HG02943 (cell line): Measurements from ENCODE around the gene OR56A1.
"Not testable (repeated sequence)": the region's sequence is repeated elsewhere in the genome, so short reads cannot be mapped to it uniquely, and the experiment has no call there.

Source experiments
- ATAC-seq: cut with Tn5 transposase; IDR thresholded peaks from one replicate; pipeline ENCODE4 v1.9.1; 2021; ENCODE audit warnings: mild to moderate bottlenecking, low read depth, moderate library complexity; ENCODE audit not compliant: unreplicated experiment

The OR56A1 gene, protein sequence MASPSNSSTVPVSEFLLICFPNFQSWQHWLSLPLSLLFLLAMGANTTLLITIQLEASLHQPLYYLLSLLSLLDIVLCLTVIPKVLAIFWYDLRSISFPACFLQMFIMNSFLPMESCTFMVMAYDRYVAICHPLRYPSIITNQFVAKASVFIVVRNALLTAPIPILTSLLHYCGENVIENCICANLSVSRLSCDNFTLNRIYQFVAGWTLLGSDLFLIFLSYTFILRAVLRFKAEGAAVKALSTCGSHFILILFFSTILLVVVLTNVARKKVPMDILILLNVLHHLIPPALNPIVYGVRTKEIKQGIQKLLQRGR

DNA sequence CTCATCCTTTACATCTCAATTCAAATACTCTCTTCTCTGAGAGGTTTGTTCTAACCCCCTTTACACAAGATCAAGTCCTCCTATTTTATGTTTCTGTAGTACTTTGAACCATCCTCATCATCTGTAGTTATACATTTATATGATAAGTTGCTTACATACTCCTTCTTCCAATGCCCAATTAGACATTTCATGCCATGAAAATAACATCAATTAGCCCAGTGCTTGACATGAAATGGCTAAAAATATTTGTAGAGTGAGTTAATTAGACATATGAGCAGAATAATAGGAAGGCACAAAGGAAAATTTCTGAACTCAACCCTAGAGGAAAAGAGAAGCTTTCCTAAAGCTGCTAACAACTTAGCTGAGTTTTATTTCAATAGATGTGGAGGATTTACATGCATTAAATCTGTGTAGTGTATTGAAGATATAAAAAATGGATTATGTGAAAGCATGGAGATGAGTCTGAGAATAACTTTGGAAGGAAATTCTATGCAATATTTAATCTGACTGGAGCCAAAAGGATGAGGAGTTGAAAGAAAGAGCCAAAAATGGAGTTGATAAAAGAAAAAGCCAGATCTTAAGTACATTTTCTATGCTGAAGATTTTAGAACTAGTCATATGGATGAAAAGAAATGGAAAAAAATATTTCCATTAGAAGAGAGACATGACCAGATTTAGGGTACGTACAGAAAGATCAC is at the start of gene OR56A1:
OR56A1 (minus strand) TSS at position 51 of the 698 bp plus-strand sequence. CDS start 3,066 bp downstream, outside the sequence.
- no peak for ATAC-seq

DNA sequence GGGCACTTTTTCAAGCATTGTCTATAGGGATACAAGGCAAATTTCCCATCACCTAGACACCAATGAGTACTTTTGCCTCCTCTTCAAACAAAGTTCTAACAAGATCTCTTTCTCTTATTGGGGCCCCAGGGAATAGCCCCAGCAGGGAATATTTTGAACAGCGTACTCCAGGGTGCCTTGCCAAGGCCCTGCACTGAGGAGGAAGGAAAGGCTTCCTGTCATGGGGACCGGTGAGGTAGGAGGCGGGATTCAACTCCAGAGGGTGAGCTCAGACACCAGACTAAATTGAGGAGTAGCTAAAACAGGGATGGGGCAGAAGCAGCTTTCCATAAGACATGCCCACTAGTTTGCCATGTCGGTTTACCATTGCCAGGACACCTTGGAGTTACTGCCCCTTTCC is 48.9 kb upstream of the OR56A1 start:
- no peak for ATAC-seq

DNA sequence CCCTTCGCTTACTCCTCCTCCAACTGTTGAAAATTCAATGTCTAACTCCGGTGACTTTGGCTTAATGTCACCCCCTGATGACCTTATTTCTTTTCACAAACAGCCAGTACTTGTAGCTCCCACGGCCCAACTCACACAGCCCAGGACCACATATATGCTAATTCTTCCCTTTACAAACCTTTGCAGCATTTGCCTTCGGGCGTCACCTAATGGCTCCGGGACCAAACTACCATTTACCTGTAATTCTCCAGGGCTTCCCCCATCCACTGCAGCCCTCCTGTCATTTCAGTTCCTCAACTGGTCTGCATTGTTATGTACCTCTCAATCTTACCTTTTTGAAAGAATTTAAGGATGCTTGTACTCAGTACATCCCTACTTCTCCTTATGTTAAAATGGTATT is 47.2 kb upstream of the OR56A1 start:
- ATAC-seq = no peak

DNA sequence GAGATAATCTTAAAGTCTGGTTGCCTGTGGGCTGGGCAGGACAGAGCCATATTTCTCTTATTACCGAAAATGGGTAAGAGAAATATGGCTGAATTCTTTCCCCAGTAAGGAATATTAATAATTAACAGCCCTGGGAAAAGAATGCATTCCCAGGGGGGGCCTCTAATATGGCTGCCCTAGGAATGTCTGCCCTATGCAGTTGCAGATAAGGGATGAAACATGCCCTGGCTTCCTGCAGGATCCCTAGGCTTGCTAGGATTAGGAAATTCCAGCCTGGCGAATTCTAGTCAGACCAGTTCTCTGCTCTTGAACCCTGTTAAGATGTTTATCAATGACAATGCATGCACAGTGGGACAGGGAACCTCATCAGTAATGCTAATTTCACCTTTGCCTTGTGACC is 45.9 kb upstream of the OR56A1 start:
- not testable (repeated sequence) for ATAC-seq

DNA sequence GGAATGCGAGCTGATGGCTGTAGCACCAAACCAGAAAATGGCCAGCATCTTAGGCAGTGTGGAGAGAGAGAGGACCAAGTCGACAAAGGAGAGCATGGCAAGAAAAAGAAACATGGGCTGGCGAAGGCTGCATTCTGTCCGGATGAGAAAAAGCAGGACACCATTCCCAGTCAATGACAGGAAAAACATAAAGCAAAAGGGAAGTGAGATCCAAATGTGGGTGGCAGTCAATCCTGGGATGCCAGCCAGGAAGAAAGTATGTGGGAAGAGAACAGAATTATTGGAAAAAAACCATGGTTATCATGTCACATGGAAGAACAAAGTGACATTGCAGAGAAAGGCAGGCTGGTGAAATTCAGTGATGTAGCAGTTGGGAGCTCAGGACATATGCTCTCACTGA is 36.9 kb upstream of the OR56A1 start:
- no peak for ATAC-seq

DNA sequence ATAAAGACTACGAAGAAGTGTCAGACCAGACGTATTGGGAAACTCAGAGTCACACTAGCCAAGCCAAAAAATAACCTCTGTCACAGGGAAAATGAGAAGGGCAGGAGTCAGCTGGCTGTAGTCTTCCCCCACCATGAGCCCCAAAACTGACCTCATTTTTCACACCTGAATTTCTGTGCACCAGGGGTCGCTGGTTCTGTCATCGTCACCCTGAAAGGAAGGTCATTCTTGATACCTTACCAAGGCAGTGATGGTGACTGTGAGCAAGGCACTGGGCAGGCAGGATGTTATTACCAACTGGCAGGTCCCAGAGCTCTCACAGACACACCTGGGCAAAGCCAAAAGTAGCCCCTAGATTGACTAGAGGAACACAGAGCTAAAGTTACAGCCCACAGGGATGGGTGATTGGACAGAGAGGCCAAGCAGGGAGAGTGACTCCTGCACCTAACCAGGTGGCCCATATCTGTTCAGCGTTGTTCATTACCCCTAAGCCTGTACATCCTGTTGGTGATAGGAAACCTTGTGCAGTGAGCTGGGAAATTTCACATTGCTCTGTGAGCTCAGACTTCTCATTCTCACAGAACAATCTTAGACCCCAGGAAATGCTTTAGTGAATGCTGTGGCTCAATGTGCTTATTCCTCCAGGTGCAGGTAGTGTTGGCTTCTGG is 32.3 kb upstream of the OR56A1 start:
- ATAC-seq = no peak

DNA sequence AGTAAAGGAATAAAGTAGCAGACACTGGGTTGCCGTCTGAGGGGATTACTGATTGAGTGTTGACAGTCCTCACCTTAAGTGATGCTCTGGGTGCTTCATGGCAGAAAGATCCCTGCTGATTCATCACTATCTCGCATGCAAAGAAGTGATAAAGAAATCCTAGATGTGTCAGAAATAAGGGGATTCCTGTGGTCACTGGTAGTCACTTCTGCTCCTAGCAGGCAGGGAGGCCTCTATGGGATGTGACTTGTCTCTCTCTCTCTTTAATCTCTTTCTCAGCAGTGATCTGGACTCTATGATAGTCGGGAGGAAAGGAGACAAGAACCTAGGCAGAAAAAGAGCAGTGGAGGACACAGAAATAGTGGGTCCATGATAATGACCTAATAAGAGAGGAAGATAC is 30.9 kb upstream of the OR56A1 start:
- no peak for ATAC-seq

DNA sequence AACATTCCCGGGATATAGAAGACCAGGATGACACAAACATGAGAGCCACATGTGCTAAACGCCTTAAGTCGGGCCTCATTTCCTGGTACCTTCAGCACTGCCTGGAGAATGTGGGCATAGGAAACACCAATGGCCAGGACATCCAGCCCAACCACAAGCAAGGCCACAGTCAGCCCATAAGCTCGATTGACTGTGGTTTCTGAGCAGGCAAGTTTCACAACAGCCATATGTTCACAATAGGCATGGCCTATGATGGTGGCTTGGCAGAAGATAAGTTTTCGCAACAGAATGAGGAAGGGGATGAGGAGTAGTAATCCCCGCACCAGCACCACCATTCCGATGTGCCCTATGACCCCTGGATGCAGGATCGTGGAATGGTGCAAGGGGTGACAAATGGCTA is 26.9 kb upstream of the OR56A1 start:
- ATAC-seq = no peak

DNA sequence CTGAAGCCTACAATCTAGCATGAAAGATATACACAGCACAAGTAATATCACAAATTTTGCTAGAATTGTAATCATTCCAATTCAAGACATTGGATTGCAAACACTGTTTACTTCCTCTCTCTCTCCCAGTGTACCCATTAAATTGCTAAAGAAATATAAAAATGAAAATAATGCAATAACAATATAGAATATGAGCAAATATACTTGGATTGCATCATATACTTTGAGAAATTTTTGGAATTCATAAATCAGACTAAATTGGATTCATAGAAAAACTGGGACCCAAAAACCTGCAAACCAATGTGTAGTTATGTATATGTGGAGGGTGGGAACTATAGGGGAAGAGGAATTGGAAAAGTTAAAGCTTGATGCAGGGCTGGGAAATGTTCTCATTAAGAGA is 25.0 kb upstream of the OR56A1 start:
- no peak for ATAC-seq

DNA sequence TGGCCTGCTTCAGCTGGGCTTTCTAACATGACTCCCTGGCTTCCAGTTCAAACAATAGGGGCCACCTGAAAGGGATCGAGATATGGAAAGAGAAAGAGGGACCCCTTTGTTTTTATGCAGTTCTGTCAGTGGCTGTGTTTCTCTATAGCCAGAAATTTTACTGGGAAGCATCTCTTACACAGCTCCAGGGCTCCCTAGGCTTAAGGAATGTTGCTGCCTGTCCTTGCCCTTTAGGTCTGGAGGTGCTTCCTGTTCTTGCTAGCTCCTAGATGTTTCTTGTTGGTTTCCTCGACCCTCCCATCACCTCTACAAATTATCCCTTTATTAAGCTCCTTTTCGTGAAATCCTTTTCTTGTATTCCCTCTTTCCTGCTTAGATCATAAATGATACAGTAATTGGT is 21.8 kb upstream of the OR56A1 start:
- ATAC-seq = no peak

DNA sequence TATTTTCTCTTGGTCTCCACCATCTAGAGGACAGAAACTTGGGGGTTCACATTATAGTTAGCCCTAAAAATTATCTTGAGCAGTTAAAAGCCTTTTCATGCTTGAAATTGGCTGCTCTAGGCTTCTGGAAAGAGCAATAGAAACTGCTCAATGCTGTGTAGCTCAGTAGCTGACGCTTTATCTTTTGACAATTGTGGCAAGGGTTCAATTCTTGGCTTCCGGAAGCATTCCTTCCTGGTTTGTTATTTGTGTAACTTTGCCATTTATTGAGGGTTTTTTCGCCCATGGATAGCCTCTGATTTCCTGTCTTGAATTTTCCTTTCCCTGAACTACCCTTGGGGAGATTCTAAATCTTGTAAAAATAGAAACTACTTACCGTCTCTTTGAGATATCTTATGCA is 10.3 kb upstream of the OR56A1 start:
- no peak for ATAC-seq

DNA sequence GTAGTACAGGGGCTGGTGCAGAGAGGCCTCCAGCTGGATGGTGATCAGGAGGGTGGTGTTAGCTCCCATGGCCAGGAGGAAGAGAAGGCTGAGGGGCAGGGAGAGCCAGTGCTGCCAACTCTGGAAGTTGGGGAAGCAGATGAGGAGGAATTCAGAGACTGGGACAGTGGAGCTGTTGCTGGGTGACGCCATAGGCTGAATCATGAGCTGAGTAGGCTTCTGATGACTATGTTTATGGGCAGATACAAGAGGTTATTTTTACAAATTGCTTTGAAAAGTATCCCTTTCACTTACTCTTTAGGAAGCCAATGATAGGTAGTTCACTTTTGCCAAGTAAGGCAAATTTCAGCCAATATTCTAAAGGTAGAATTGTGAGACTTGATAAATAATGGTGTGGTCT is 3.1 kb downstream of the OR56A1 start:
- no peak for ATAC-seq

DNA sequence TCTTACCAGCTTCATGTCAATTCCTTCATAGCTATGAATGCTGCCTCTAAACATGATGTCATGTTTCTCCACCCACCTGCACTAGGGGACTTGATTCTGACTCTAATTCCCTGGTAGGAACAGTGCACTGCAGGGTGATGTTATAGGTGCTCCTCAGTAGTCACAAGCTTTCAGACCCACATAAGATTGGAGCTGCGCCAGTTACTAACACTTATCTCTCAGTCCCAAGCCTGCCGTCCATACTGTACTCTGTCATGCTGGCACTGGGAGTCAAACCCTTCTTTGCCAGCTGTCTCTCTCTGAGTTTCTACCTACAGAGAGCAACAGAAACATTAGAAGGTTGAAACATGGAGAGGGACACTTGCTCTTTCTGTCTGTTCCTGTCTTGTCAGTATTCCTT is 5.5 kb downstream of the OR56A1 start:
- ATAC-seq = no peak

DNA sequence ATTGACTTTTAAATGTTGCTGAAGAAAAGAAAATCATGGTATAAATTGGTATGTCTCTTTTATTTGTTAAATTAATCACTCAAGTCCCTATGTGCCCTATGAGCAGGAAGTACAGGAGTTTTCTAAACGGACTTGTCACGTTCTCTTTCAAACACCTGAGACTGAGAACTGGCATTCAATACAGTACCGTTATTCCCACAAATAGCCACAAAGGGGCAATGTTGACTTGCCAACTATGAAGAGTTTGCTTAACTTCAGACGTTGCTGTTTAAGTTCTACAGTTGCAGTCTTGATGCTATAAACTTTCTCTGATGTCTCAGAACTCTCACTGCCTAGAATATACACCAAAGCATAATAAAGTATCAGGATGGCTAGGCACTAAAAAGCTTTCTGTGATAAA is 7.6 kb downstream of the OR56A1 start:
- peak; percentile 69 for ATAC-seq

DNA sequence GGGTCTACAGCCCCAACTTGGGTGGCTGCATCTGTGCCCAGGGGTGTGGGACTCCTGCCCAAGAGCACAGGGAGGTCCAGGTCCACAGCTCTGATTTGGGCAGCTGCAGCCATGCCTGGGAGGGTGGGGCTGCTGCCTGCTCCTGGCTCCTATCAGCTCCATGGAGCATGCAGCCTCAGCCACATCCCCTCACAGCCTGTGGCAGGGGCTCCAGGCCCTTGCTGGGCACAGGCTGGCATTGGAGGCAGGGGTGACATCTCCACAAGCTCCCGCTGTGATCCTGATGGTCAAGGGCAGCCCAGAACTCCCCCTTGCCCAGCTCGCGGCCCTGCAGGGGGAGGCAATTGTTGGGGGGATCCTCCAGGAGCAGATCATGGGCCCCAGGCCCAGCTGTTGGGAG is 17.5 kb downstream of the OR56A1 start:
- no peak for ATAC-seq

DNA sequence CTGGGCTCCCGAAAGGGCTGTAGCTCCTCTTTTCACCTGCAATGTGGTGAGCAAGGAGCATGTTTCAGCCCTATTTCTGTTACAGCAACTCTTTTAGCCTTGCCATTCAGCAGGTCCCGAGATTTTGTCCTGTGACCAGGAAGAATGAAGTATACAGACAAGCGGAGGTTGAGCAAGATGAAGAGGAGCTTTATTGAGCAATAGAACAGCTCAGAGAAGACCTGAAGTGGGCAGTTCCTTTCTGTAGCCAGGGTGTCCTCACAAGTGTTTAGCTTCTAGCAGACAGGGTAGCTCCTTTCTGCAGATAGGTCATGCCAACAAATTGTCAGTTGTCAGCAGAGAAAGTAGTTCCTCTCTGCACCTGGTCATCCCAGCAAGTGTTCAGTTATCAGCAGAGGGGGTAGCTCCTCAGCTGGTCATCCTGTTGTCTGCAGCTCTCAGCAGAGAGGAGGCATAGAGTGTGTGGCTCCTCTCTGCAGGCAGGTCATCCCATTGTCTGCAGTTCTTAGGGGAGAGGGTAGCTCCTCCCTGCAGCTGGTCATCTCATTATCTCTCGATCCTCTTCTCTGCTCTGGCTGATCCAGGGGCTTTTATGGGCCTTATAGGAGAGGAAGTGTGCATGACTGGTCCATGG is 18.4 kb downstream of the OR56A1 start:
- ATAC-seq = no peak

DNA sequence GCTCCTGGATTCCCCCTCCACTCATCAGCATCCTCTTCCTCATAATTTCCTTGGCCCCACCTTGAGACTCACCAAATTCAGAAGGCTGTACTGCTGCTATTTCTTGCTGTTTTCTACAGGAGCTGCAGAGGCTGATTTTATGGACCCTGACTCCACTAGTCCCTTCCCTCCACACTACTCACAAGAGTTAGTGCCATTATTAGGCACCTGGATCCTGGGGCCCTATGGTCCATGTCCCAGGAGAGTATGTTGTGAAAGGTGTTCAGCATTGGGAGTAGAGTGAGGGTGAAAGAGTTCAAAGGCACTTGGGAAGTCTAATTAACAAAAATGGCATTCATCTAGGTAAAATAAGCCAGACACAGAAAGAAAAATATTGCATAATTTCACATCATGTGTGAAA is 23.7 kb downstream of the OR56A1 start, which contains the start of gene OR56A4:
OR56A4 (minus strand) TSS at position 101 of the 400 bp plus-strand sequence. CDS start 3,954 bp downstream, outside the sequence.
- no peak for ATAC-seq

DNA sequence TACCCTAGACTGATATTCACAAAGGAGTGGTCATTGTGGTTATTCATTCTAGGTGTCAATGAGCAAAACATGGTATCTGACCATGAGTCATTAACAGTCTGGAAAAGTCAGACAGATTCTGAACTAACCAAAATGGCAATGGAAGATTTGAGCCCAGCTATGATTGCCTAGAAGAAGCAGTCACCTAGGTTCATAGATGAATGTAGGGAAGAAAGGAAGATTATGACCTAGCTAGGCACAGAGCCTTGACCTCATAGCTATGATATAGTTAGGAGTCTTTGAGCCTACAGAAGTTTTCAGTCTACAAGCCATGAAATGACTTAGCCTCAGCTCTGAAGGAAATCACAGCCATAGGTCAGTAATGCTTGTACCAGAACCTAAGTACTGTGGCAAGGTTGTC is 24.2 kb downstream of the OR56A1 start:
- no peak for ATAC-seq

DNA sequence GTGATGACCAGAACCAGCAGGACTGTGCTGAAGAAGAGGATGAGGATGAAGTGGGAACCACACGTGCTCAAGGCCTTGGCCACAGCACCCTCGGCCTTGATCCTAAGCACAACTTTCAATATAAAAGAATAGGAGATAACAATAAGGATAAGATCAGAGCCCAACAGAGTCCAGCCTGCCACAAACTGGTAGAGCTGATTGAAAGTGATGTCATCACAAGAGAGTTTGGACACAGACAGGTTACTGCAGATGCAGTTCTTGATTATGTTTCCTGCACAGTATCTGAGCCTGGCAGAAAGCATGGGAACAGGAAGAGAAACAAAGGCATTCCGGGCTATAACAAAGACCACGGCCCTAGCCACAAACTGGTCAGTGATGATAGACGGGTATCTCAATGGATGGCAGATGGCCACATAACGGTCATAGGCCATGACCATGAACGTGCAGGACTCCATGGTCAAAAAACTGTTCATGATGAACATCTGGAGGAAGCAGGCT is 28.3 kb downstream of the OR56A1 start:
- ATAC-seq = no peak

DNA sequence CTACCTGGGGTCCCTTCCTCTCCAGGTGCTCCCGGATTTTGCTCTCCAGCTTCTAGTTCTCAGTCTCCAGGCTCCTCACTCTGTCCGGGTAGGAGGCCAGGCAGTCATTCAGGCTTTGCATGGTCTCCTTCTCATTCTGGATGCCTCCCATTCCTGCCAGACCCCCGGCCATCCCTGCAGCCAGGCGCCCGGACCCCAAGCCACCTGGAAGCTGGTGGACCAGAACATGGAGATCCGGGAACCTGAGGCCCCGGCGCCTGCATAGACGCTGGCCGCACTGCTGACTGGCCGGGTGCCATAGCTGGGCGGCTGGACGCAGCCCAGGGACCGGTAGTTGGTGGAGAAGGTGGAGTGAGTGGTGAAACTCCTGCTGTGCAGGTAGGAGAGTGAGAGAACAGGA is 35.8 kb downstream of the OR56A1 start:
- no peak for ATAC-seq
